ENCODE measurements around the gene KHDRBS2.

Gene KHDRBS2

GRCh38 chr6:61980622-61981021, 305.4 kb downstream of the KHDRBS2 start:
- no peak for DNase-seq (ENCODE audit: extremely low read depth, low read depth)
- no peak for TF ChIP-seq CTCF (IDR thresholded peaks at IDR 0.05; ENCODE audit: low read depth, low read length)

- no peak for TF ChIP-seq CTCF (IDR thresholded peaks at IDR 0.05; ENCODE audit: low read depth, low read length)
- no peak for DNase-seq (ENCODE audit: extremely low read depth, low read depth)
Observed at GRCh38 chr6:61977947-61978346, 308.1 kb downstream of the KHDRBS2 start.

GRCh38 chr6:61977099-61977498, 308.9 kb downstream of the KHDRBS2 start:
- TF ChIP-seq CTCF (IDR thresholded peaks at IDR 0.05; ENCODE audit: low read depth, low read length): no peak
- DNase-seq (ENCODE audit: extremely low read depth, low read depth): no peak

GRCh38 chr6:61959196-61959595, 326.8 kb downstream of the KHDRBS2 start:
- no peak for TF ChIP-seq CTCF (IDR thresholded peaks at IDR 0.05; ENCODE audit: low read depth, low read length)
- no peak for DNase-seq (ENCODE audit: extremely low read depth, low read depth)

GRCh38 chr6:61953851-61954250, 332.2 kb downstream of the KHDRBS2 start:
- DNase-seq (ENCODE audit: extremely low read depth, low read depth): no peak
- TF ChIP-seq CTCF (IDR thresholded peaks at IDR 0.05; ENCODE audit: low read depth, low read length): no peak

- no peak for DNase-seq (ENCODE audit: extremely low read depth, low read depth)
- no peak for TF ChIP-seq CTCF (IDR thresholded peaks at IDR 0.05; ENCODE audit: low read depth, low read length)
Observed at GRCh38 chr6:61951586-61951985, 334.4 kb downstream of the KHDRBS2 start.

- no peak for TF ChIP-seq CTCF (IDR thresholded peaks at IDR 0.05; ENCODE audit: low read depth, low read length)
- no peak for DNase-seq (ENCODE audit: extremely low read depth, low read depth)
Observed at GRCh38 chr6:61950811-61951210, 335.2 kb downstream of the KHDRBS2 start.

Measured in AG09319 (cell line).